GM13977 (cell line): ENCODE data around the gene POLA1.
A peak's percentile ranks its signal among the peaks of the same experiment; 100 is the strongest.

Experiments used
- DNase-seq: peaks from one replicate; pipeline ENCODE4 v3.0.0; 2012; ENCODE audit warnings: low spot score
- in situ Hi-C: fragments of 300-500 bp; cut with MboI; formaldehyde crosslinking; loops from one replicate; pipeline ENCODE4 v1.12.0; 2022; ENCODE audit warnings: low sequenced_read_pairs, low pct_unique_long_range_greater_than_20kb, mixed read lengths, inconsistent platforms; ENCODE audit not compliant: unreplicated experiment
- TF ChIP-seq, protein P1 (sequence below): IDR thresholded peaks from 2 replicates; pipeline ENCODE4 v1.5.1; 2012; ENCODE audit warnings: mild to moderate bottlenecking, control low read depth; ENCODE audit not compliant: insufficient read depth; ENCODE audit errors: extremely low read depth, missing control alignments

Gene POLA1

DNA sequence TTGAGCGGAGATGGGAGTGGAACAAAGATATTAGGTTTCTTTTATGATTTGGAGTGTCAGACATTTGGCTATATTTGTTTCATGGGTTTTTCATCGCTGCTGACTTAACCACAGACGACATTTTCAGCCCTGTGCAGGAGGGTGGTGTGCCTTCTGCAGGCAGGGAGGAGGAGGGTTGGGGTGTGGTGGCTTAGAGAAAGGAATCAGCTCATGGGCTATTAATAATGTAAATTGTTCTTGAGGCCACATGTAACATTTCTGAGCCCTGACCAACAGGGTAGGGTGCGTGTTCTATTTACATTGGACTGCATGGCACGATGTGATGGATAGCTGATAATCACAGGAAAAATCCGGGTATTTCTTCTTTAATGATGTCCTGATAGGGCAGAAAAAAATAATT, 67.6 kb downstream of the POLA1 start:
- in situ Hi-C loops: no loop called here
- no peak for DNase-seq

DNA sequence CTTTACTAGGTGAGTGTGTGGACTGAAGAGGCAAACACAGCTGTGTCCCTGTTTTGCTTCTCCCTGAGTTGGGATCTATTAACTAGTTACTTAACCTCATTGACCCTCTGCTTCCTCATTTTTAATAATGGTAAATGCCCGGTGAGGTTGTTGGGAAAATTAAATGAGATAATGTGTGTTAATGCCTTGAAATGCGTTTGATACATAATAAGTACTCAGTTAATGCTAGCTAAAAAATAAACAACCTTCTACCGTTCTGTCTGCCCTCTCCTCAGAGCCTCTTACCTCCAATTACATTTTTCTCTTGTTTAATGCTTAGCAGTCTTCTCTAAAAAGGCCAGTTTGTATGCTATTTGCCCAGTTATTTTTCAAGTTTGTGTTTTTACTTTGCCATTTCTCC, 70.3 kb downstream of the POLA1 start:
- TF ChIP-seq, protein P1, sequence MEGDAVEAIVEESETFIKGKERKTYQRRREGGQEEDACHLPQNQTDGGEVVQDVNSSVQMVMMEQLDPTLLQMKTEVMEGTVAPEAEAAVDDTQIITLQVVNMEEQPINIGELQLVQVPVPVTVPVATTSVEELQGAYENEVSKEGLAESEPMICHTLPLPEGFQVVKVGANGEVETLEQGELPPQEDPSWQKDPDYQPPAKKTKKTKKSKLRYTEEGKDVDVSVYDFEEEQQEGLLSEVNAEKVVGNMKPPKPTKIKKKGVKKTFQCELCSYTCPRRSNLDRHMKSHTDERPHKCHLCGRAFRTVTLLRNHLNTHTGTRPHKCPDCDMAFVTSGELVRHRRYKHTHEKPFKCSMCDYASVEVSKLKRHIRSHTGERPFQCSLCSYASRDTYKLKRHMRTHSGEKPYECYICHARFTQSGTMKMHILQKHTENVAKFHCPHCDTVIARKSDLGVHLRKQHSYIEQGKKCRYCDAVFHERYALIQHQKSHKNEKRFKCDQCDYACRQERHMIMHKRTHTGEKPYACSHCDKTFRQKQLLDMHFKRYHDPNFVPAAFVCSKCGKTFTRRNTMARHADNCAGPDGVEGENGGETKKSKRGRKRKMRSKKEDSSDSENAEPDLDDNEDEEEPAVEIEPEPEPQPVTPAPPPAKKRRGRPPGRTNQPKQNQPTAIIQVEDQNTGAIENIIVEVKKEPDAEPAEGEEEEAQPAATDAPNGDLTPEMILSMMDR: no peak
- in situ Hi-C loops: no loop called here
- no peak for DNase-seq

More for the DNA sequence above, 67.6 kb downstream of the POLA1 start:
- TF ChIP-seq, protein P1: no peak

DNA sequence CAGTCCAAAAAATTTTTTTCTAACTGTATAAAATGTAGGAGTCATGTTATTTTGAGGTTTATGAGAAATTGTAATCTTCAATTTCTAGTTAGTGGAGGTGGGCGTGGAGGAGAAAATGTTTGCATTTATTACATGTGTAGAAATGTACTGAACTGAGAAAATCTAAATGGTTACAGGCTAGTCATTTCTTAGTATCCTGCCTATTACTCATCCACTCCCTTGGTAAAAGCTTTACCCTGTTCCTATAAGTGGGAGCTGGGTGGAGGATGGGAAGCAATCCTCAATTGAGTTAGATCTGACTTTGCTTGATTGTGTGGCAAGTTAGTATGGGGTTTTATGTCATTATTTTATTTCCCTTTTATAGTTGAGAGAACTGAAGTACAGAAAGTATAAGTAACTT, 73.8 kb downstream of the POLA1 start:
- in situ Hi-C loops: no loop called here
- no peak for DNase-seq
- TF ChIP-seq, protein P1: no peak

DNA sequence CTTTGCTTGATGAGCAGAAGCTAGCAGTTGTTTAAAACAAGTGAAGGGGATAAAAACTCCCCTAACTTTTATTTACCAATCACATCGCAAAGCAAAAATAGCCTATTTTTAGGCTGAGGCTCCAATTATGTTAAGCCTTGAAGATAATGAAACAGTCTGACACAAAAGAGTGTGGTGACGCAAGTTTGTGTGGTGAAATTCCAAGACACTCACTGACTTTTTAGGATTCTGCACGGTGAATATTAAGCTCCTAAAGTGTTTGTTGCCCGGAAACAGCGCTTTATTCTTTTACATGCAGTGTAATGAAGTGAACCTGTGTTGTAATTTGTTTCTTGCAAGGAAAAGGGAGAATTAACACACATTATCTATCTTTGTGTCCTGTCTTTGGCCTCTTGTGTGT, 74.8 kb downstream of the POLA1 start:
- in situ Hi-C loops: no loop called here
- TF ChIP-seq, protein P1: no peak
- DNase-seq: no peak

DNA sequence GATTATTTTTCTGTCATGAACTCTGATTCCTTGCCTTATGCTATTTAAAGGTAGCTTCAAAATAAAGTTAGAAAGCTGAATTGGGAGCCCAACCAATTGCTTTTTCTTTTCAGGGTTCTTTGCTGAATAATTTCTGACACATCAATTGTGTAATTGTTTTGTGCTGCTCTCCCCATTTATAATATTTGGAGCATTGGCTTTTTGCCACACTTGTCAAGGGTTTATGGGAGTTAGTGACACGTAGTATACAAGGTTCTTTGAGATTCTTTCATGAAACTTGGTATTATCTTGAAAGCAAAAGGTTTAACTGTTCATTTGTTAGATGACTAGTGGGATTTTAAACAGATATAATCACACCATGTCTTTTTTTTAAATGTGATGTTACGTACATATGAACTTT, 80.9 kb downstream of the POLA1 start:
- DNase-seq: no peak
- TF ChIP-seq, protein P1: no peak
- in situ Hi-C loops: no loop called here

DNA sequence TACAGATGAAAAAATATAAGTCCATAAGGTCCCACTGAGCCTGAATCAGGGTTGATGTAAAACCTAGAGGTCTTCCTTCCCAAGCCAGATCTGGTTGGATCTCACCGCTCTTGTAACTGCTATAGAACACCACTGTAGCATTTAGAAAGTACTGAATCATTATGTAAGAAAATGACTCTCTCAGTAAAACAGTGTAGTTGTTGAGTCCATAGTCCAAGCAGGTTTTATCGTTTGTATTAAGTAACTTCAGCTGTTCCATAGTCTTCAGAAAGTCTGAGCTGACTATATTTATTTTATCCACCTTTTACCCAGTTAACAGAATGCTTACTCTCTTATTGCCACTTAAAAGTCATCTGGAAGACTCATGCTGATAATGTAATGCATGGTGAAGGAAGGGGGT, 82.2 kb downstream of the POLA1 start:
- TF ChIP-seq, protein P1: no peak
- no peak for DNase-seq
- in situ Hi-C loops: no loop called here

DNA sequence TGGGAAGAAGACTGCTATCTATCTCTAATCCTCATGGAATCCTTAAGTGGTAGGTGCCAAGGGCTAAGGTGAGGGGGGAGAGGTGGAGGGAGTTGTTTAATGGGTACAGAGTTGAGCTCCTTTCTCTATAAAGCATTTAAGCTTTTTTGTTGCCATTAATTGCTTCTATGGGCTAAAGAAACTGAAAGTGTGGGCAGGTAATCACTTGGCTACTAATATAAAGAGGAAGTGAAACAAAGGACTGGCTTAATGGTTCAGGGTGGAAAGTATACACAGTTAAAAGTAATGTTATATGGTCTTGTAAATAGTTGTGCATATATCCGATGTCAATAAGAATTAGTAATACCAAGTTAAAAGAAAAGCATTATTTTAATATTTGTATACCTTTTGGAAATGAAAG, 83.9 kb downstream of the POLA1 start:
- TF ChIP-seq, protein P1: no peak
- peak; percentile 35 for DNase-seq

More for the DNA sequence above, 83.9 kb downstream of the POLA1 start:
- in situ Hi-C loops: no loop called here
